ENCODE results near the gene ZMPSTE24.
A peak's percentile ranks its signal among the peaks of the same experiment; 100 is the strongest.
"Not testable (repeated sequence)": the region's sequence is repeated elsewhere in the genome, so short reads cannot be mapped to it uniquely, and the experiment has no call there.

ZMPSTE24 gene

GRCh38 chr1:40257688-40258444 is at the start of gene ZMPSTE24:
TSS of gene ZMPSTE24 (plus strand) at chr1:40258236. CDS start at chr1:40258272, 36 bp downstream.
- H3K9me3 ChIP-seq (ENCODE audit: control insufficient read depth, insufficient read depth, low read length): no peaks in the 10 kb centered on the region
- no peaks in the 10 kb centered on the region for H4K20me1 ChIP-seq (ENCODE audit: control insufficient read depth, insufficient read depth, low read depth, low read length)
- peaks cover 11% of the 10 kb centered on the region for H3K4me1 ChIP-seq (ENCODE audit: control insufficient read depth, low read length)
- H3K27ac ChIP-seq (ENCODE audit: low read depth, low read length): peak within 1 kb of the TSS; percentile 90
- no peaks in the 10 kb centered on the region for H3K9me2 ChIP-seq (replicated peaks; ENCODE audit: control insufficient read depth, low read length)
- no peak for TF ChIP-seq EZH2phosphoT487 (IDR thresholded peaks at IDR 0.05; ENCODE audit: borderline replicate concordance, low read length)
- TF ChIP-seq, protein P1, sequence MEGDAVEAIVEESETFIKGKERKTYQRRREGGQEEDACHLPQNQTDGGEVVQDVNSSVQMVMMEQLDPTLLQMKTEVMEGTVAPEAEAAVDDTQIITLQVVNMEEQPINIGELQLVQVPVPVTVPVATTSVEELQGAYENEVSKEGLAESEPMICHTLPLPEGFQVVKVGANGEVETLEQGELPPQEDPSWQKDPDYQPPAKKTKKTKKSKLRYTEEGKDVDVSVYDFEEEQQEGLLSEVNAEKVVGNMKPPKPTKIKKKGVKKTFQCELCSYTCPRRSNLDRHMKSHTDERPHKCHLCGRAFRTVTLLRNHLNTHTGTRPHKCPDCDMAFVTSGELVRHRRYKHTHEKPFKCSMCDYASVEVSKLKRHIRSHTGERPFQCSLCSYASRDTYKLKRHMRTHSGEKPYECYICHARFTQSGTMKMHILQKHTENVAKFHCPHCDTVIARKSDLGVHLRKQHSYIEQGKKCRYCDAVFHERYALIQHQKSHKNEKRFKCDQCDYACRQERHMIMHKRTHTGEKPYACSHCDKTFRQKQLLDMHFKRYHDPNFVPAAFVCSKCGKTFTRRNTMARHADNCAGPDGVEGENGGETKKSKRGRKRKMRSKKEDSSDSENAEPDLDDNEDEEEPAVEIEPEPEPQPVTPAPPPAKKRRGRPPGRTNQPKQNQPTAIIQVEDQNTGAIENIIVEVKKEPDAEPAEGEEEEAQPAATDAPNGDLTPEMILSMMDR (IDR thresholded peaks at IDR 0.05; ENCODE audit: low read depth, low read length, poor library complexity, severe bottlenecking): no peak
- H3F3A ChIP-seq (ENCODE audit: control insufficient read depth, insufficient read depth): peaks cover 3% of the 10 kb centered on the region
- H3K4me2 ChIP-seq (ENCODE audit: low read length): peak within 1 kb of the TSS; percentile 77
- peak within 1 kb of the TSS; percentile 99 for H3K4me3 ChIP-seq (ENCODE audit: low read length)
- no peaks in the 10 kb centered on the region for H3K27me3 ChIP-seq (ENCODE audit: control insufficient read depth, low read length)
- H3K79me2 ChIP-seq (ENCODE audit: control insufficient read depth, low read length): peaks cover 66% of the 10 kb centered on the region
- peaks cover 39% of the 10 kb centered on the region for H3K36me3 ChIP-seq (ENCODE audit: control insufficient read depth, low read length)

DNA sequence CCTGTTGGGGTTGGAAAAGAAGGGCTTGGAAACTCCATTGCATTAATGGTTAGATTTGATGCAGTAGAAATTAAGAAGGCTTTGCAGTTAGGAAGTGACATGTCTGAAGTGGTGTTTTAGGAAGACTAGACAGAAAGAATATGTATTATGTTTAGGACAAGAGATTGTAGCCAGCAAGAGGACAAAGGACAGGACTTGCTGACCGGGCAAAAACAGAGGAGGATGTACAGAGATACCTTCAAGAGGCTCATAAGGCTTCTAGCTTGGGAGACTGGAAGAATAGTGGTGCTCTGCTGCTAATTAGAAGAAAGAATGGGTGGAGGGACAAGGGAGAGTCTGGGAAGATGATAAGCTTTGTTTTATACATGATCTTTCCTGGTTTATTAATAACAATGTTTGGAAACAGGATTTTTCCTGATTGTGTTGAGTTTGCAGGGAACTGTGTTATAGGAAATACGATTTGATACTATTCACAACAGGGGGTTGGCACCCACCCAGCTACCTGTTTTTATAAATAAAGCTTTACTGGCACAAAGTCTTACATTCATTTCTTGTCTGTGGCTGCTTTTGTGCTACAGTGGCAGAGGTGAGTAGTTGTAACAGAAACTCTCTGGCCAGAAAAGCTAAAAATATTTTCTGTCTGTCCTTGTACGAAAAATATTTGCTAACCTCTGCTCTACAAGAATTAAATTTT is 47.4 kb upstream of the ZMPSTE24 start:
- no peaks in the 10 kb centered on the region for H3K4me1 ChIP-seq (ENCODE audit: control insufficient read depth, low read length)
- no peaks in the 10 kb centered on the region for H3F3A ChIP-seq (ENCODE audit: control insufficient read depth, insufficient read depth)
- no peaks in the 10 kb centered on the region for H3K9me2 ChIP-seq (replicated peaks; ENCODE audit: control insufficient read depth, low read length)
- no peaks in the 10 kb centered on the region for H3K27me3 ChIP-seq (ENCODE audit: control insufficient read depth, low read length)
- H3K27ac ChIP-seq (ENCODE audit: low read depth, low read length): no peak overlapping the region
- H3K79me2 ChIP-seq (ENCODE audit: control insufficient read depth, low read length): peaks cover 6% of the 10 kb centered on the region
- no peaks in the 10 kb centered on the region for H3K9me3 ChIP-seq (ENCODE audit: control insufficient read depth, insufficient read depth, low read length)
- H3K36me3 ChIP-seq (ENCODE audit: control insufficient read depth, low read length): peaks cover 63% of the 10 kb centered on the region
- H4K20me1 ChIP-seq (ENCODE audit: control insufficient read depth, insufficient read depth, low read depth, low read length): no peaks in the 10 kb centered on the region
- no peak overlapping the region for H3K4me2 ChIP-seq (ENCODE audit: low read length)
- no peak for TF ChIP-seq EZH2phosphoT487 (IDR thresholded peaks at IDR 0.05; ENCODE audit: borderline replicate concordance, low read length)
- TF ChIP-seq, protein P1 (IDR thresholded peaks at IDR 0.05; ENCODE audit: low read depth, low read length, poor library complexity, severe bottlenecking): no peak
- no peak overlapping the region for H3K4me3 ChIP-seq (ENCODE audit: low read length)

DNA sequence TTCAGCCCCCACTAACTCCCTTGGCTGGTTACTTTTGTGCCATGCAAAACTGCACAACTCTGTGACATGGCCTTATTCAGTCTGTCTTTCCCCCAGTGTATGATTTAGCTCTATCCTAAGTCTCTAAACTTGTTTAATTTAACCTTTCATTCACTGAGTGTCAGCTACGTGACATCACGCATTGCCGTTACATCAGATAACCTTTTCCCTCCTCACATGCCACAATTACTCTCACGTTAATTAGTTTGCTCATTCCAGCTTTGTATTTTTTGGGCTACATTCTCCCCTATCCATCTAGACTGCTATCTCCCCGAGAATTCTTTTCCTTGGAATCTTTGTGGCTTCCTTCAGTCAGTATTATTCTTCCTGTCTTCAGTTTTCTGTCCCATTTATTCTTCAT is 39.7 kb upstream of the ZMPSTE24 start:
- Histone ChIP-seq H3K27me3 (ENCODE audit: control insufficient read depth, low read length) (no peaks in the 10 kb centered on the region), H3K36me3 (ENCODE audit: control insufficient read depth, low read length) (peaks cover 15% of the 10 kb centered on the region), H3K4me3 (ENCODE audit: low read length) (no peak overlapping the region), H3F3A (ENCODE audit: control insufficient read depth, insufficient read depth) (no peaks in the 10 kb centered on the region), H3K9me2 (replicated peaks; ENCODE audit: control insufficient read depth, low read length) (no peaks in the 10 kb centered on the region), H3K4me1 (ENCODE audit: control insufficient read depth, low read length) (no peaks in the 10 kb centered on the region), H3K27ac (ENCODE audit: low read depth, low read length) (no peak overlapping the region), H3K4me2 (ENCODE audit: low read length) (no peak overlapping the region), H4K20me1 (ENCODE audit: control insufficient read depth, insufficient read depth, low read depth, low read length) (no peaks in the 10 kb centered on the region), H3K79me2 (ENCODE audit: control insufficient read depth, low read length) (no peaks in the 10 kb centered on the region), H3K9me3 (ENCODE audit: control insufficient read depth, insufficient read depth, low read length) (no peaks in the 10 kb centered on the region)
- TF ChIP-seq EZH2phosphoT487 (IDR thresholded peaks at IDR 0.05; ENCODE audit: borderline replicate concordance, low read length): no peak
- TF ChIP-seq, protein P1 (IDR thresholded peaks at IDR 0.05; ENCODE audit: low read depth, low read length, poor library complexity, severe bottlenecking): no peak

DNA sequence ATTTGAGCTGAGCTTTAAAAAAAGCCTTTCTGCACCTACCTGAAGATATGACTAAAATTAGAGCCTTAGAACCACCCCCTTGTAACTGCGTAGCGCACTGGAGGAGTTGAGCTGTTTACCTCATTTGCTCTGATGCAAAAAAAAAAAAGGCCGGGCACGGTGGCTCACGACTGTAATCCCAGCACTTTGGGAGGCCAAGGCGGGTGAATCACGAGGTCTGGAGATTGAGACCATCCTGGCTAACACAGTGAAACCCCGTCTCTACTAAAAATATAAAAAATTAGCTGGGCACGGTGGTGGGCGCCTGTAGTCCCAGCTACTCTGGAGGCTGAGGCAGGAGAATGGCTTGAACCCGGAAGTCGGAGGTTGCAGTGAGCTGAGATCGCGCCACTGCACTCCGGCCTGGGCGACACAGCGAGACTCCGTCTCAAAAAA is 36.5 kb upstream of the ZMPSTE24 start:
- not testable (repeated sequence) for H3K27ac ChIP-seq (ENCODE audit: low read depth, low read length); H3K4me1 ChIP-seq (ENCODE audit: control insufficient read depth, low read length); H3K27me3 ChIP-seq (ENCODE audit: control insufficient read depth, low read length); H3F3A ChIP-seq (ENCODE audit: control insufficient read depth, insufficient read depth); H3K4me3 ChIP-seq (ENCODE audit: low read length); H3K9me2 ChIP-seq (replicated peaks; ENCODE audit: control insufficient read depth, low read length); H3K4me2 ChIP-seq (ENCODE audit: low read length); H4K20me1 ChIP-seq (ENCODE audit: control insufficient read depth, insufficient read depth, low read depth, low read length); H3K79me2 ChIP-seq (ENCODE audit: control insufficient read depth, low read length); H3K9me3 ChIP-seq (ENCODE audit: control insufficient read depth, insufficient read depth, low read length)
- H3K36me3 ChIP-seq (ENCODE audit: control insufficient read depth, low read length): peaks cover 17% of the 10 kb centered on the region
